H1 (cell line): ENCODE results near the gene HSD17B1. TPM values are rescaled to one million over a fixed set of nuclear protein-coding genes. Genes with fewer than 3 reads are reported as not detected.

ENCODE experiments used
- CBX8 ChIP-seq: fragments of 300-800, 300-1000 bp; sonication (generic); IDR thresholded peaks from 2 replicates; pipeline ENCODE4 v1.7.1; 2016; ENCODE audit warnings: low read depth, low read length, borderline replicate concordance
- CHD7 ChIP-seq: fragments of 300-600 bp; sonication (generic); IDR thresholded peaks from 2 replicates; pipeline ENCODE4 v1.7.1; 2012; ENCODE audit warnings: low read length, moderate library complexity, mild to moderate bottlenecking, inconsistent platforms; ENCODE audit not compliant: insufficient replicate concordance
- CTCF ChIP-seq, 3 experiments: IDR thresholded peaks; 1 replicate in 2 of 3; 2 replicates in 1 of 3; pipeline versions ENCODE4 v1.5.1 to v1.6.1; 2011; ENCODE audit warnings: low read length in 3 of 3, mild to moderate bottlenecking in 3 of 3, inconsistent platforms in 2 of 3, low read depth in 1 of 3, moderate library complexity in 1 of 3; ENCODE audit not compliant: insufficient read depth in 1 of 3; ENCODE audit errors: control extremely low read depth in 1 of 3
- KDM4A ChIP-seq: IDR thresholded peaks from one replicate; pipeline ENCODE4 v1.7.1; 2012; ENCODE audit warnings: low read depth, mild to moderate bottlenecking, moderate library complexity, low read length, inconsistent platforms; ENCODE audit not compliant: severe bottlenecking
- PHF8 ChIP-seq: fragments of 200-600 bp; sonication (generic); conservative IDR thresholded peaks from 2 replicates; pipeline ENCODE4 v1.7.1; 2012; ENCODE audit warnings: low read depth, mild to moderate bottlenecking, inconsistent platforms, low read length, moderate library complexity
- RFX5 ChIP-seq: IDR thresholded peaks from 2 replicates; pipeline ENCODE4 v1.6.1; 2011; ENCODE audit warnings: low read depth, low read length, improper control_type of control experiment, borderline replicate concordance
- USF2 ChIP-seq: IDR thresholded peaks from 2 replicates; pipeline ENCODE4 v1.6.1; 2011; ENCODE audit warnings: low read length, improper control_type of control experiment
- polyA plus RNA-seq, 7 experiments: library from polyadenylated mRNA; depleted of rRNA in 3 of 7; stranded (reverse) in 5 of 7; unstranded in 2 of 7; fragments of >200 nt in 5 of 7; fragments of 200-250 nt in 2 of 7; gene quantifications; 1 replicate in 5 of 7; 2 replicates in 1 of 7; 4 replicates in 1 of 7; pipeline versions ENCODE4 v1.2.1 to v1.2.3, GENCODE V29; 2011 to 2013; ENCODE audit warnings: missing spikeins in 2 of 7, mixed read lengths in 2 of 7
- total RNA-seq: library from RNA; stranded (reverse); fragmentation: NEBNext Ultra II Directional; extraction: Animal tissue kit (Norgen Biotek cat#: 25700); gene quantifications from 2 replicates; pipeline ENCODE4 v1.2.1, GENCODE V29; 2021

HSD17B1 gene
- total and polyA plus RNA-seq, 2 of the 8 experiments (the other 6 are each of a cell fraction or from before 2014, with no cell fraction given) = 0.88 to 1.0 TPM

GRCh38 chr17:42544874-42545283 is 7.8 kb upstream of the HSD17B1 start (continued):
- no peak for TF ChIP-seq CHD7
- TF ChIP-seq CTCF (IDR thresholded peaks at IDR 0.05; ENCODE audit: control extremely low read depth in 1 of 3, insufficient read depth in 1 of 3, low read depth in 1 of 3, low read length in 3 of 3) = no peak
- no peak for TF ChIP-seq CBX8
- TF ChIP-seq RFX5 = no peak
- no peak for TF ChIP-seq KDM4A
- no peak for TF ChIP-seq PHF8
- no peak for TF ChIP-seq USF2
